Smooth muscle cell (in vitro differentiated cells): Measurements from ENCODE around the gene CASKIN1. TPM values are rescaled to one million over a fixed set of nuclear protein-coding genes. Genes with fewer than 3 reads are reported as not detected.

Experiments used
- DNase-seq: peaks from one replicate; lab custom pipeline; 2025; ENCODE audit not compliant: unreplicated experiment; lab: John Stamatoyannopoulos, UW
- H2AFZ ChIP-seq: fragments of 200-600 bp; sonication (generic); 2 replicates; pipeline ENCODE4 v1.6.0; 2016; ENCODE audit warnings: antibody characterized with exemption, low read depth, mild to moderate bottlenecking
- H3F3A ChIP-seq: fragments of 200-600 bp; sonication (generic); 2 replicates; pipeline ENCODE4 v1.6.0; 2017; ENCODE audit warnings: antibody characterized with exemption, low read depth
- H3K27ac ChIP-seq: fragments of 200-600 bp; sonication (generic); 2 replicates; pipeline ENCODE4 v1.5.1; 2016; ENCODE audit warnings: low read depth, mild to moderate bottlenecking
- H3K27me3 ChIP-seq: fragments of 200-600 bp; sonication (generic); 2 replicates; pipeline ENCODE4 v1.6.1; 2016; ENCODE audit warnings: low read depth, mild to moderate bottlenecking
- H3K36me3 ChIP-seq: fragments of 200-600 bp; sonication (generic); 2 replicates; pipeline ENCODE4 v1.5.1; 2016; ENCODE audit warnings: low read depth
- H3K4me1 ChIP-seq: fragments of 200-600 bp; sonication (generic); 2 replicates; pipeline ENCODE4 v1.5.1; 2016; ENCODE audit warnings: low read depth
- H3K4me2 ChIP-seq: fragments of 200-600 bp; sonication (generic); 2 replicates; pipeline ENCODE4 v1.6.0; 2016; ENCODE audit warnings: mild to moderate bottlenecking
- H3K4me3 ChIP-seq: fragments of 200-600 bp; sonication (generic); 2 replicates; pipeline ENCODE4 v1.5.1; 2016; ENCODE audit warnings: mild to moderate bottlenecking
- H3K79me2 ChIP-seq: fragments of 200-600 bp; sonication (generic); 2 replicates; pipeline ENCODE4 v1.6.0; 2016; ENCODE audit warnings: low read depth, mild to moderate bottlenecking
- H3K9ac ChIP-seq: fragments of 200-600 bp; sonication (generic); 2 replicates; pipeline ENCODE4 v1.6.0; 2016; ENCODE audit warnings: low read depth
- H3K9me3 ChIP-seq: fragments of 200-600 bp; sonication (generic); replicated peaks from 2 replicates; pipeline ENCODE4 v1.5.1; 2016; ENCODE audit warnings: low read depth
- H4K20me1 ChIP-seq: fragments of 200-600 bp; sonication (generic); 2 replicates; pipeline ENCODE4 v1.6.0; 2016; ENCODE audit warnings: low read depth
- CTCF ChIP-seq: fragments of 200-600 bp; sonication (generic); IDR thresholded peaks from 2 replicates; pipeline ENCODE4 v1.5.1; 2017; ENCODE audit warnings: borderline replicate concordance, mild to moderate bottlenecking, antibody characterized with exemption; ENCODE audit not compliant: insufficient read depth, poor library complexity, severe bottlenecking
- WGBS: methylation state at CpG from one replicate; pipeline ENCODE4 v1.1.7; 2016; ENCODE audit warnings: low lambda C conversion rate; 5-methylcytosine and 5-hydroxymethylcytosine counted together
- polyA plus RNA-seq: library from polyadenylated mRNA; unstranded; fragments of >200 nt; fragmentation: Nextera tagmentation; extraction: Ambion mirVana; gene quantifications from 2 replicates; pipeline ENCODE4 v1.2.1, GENCODE V29; 2016
- total RNA-seq: library from RNA; depleted of rRNA; stranded (reverse); fragments of >200 nt; gene quantifications from 2 replicates; pipeline ENCODE4 v1.2.3, GENCODE V29; 2014

The CASKIN1 gene
- total and polyA plus RNA-seq, 2 experiments from 2014 or later = 0.09 to 0.45 TPM

GRCh38 chr16:2189252-2189893 lies 7.0 kb downstream of the CASKIN1 start:
- H3K79me2 ChIP-seq = no peaks in the 10 kb centered on the region
- H3K36me3 ChIP-seq = no peaks in the 10 kb centered on the region
- no peak overlapping the region for H3K4me3 ChIP-seq
- H3K27me3 ChIP-seq = no peaks in the 10 kb centered on the region
- no peak overlapping the region for H2AFZ ChIP-seq
- H3K4me2 ChIP-seq = no peak overlapping the region
- H3F3A ChIP-seq = no peaks in the 10 kb centered on the region
- no peak overlapping the region for H3K9ac ChIP-seq
- no peak for DNase-seq
- H3K4me1 ChIP-seq = no peaks in the 10 kb centered on the region
- no peaks in the 10 kb centered on the region for H4K20me1 ChIP-seq
- no peak for TF ChIP-seq CTCF
- H3K9me3 ChIP-seq = no peaks in the 10 kb centered on the region
- H3K27ac ChIP-seq = no peak overlapping the region
- WGBS = 95% methylated on average over 21 of the region's 25 CpGs

- H3K27me3 ChIP-seq = no peaks in the 10 kb centered on the region
- no peaks in the 10 kb centered on the region for H3K36me3 ChIP-seq
- no peak overlapping the region for H3K9ac ChIP-seq
- 98% methylated on average over 8 of the region's 8 CpGs for WGBS
- H3K9me3 ChIP-seq = no peaks in the 10 kb centered on the region
- H2AFZ ChIP-seq = no peak overlapping the region
- no peak overlapping the region for H3K4me2 ChIP-seq
- H4K20me1 ChIP-seq = no peaks in the 10 kb centered on the region
- no peak overlapping the region for H3K27ac ChIP-seq
- H3K4me3 ChIP-seq = no peak overlapping the region
- H3F3A ChIP-seq = no peaks in the 10 kb centered on the region
- no peak for DNase-seq
- no peak for TF ChIP-seq CTCF
- no peaks in the 10 kb centered on the region for H3K4me1 ChIP-seq
- no peaks in the 10 kb centered on the region for H3K79me2 ChIP-seq
Observed at GRCh38 chr16:2188395-2188794, 8.0 kb downstream of the CASKIN1 start.

- H4K20me1 ChIP-seq = no peaks in the 10 kb centered on the region
- no peaks in the 10 kb centered on the region for H3F3A ChIP-seq
- H3K79me2 ChIP-seq = no peaks in the 10 kb centered on the region
- 91% methylated on average over 17 of the region's 17 CpGs for WGBS
- no peak overlapping the region for H3K4me2 ChIP-seq
- no peaks in the 10 kb centered on the region for H3K9me3 ChIP-seq
- no peak overlapping the region for H3K4me3 ChIP-seq
- no peak for DNase-seq
- H3K9ac ChIP-seq = no peak overlapping the region
- H2AFZ ChIP-seq = no peak overlapping the region
- no peak overlapping the region for H3K27ac ChIP-seq
- H3K4me1 ChIP-seq = no peaks in the 10 kb centered on the region
- H3K27me3 ChIP-seq = no peaks in the 10 kb centered on the region
- TF ChIP-seq CTCF = no peak
- H3K36me3 ChIP-seq = no peaks in the 10 kb centered on the region
Observed at GRCh38 chr16:2187212-2187611, 9.2 kb downstream of the CASKIN1 start.

- DNase-seq = no peak
- Histone ChIP-seq H3K27ac (no peak overlapping the region), H3K4me1 (no peaks in the 10 kb centered on the region), H3K4me2 (no peak overlapping the region), H3K36me3 (no peaks in the 10 kb centered on the region), H3K27me3 (no peaks in the 10 kb centered on the region), H4K20me1 (no peaks in the 10 kb centered on the region), H3K9ac (no peak overlapping the region), H3F3A (no peaks in the 10 kb centered on the region), H2AFZ (no peak overlapping the region), H3K4me3 (no peak overlapping the region), H3K9me3 (no peaks in the 10 kb centered on the region), H3K79me2 (no peaks in the 10 kb centered on the region)
- TF ChIP-seq CTCF = no peak
- 95% methylated on average over 20 of the region's 20 CpGs for WGBS
Observed at GRCh38 chr16:2186505-2186904, 9.9 kb downstream of the CASKIN1 start.
